Ovary (tissue), 3 donors: ENCODE results near the gene CMIP.

ENCODE experiments used
- POLR2A ChIP-seq: fragments of 450-650 bp; IDR thresholded peaks from one replicate; pipeline ENCODE4 v1.6.1; 2017; ENCODE audit warnings: antibody characterized with exemption, mild to moderate bottlenecking, moderate library complexity
- TF ChIP-seq, protein P1 (sequence below), 3 donors: fragments of 450-650 bp in 2 of 3; fragments of 200-600 bp in 1 of 3; IDR thresholded peaks; one replicate each; pipeline versions ENCODE4 v1.5.1 to v1.8.0; 2016 to 2022; ENCODE audit warnings: antibody characterized with exemption in 3 of 3, mild to moderate bottlenecking in 1 of 3
- donor health status: DM: no; HTN: no; CAD: no.

DNA sequence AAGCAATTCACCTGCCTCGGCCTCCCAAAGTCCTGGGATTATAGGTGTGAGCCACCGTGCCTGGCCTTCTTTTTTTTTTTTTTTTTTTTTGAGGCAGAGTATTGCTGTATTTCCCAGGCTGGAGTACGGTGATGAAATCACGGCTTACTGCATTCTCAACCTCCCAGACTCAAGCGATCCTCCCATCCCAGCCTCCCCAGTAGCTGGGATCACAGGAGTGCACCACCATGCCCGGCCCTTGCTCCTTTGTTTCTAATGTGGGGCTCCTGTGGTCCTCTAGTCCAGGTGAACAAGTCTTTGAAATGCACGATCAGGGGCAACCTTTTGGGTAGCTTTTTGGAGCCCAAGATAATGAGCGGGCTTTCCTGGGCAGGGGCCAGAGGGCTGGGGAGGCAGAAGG is 23.2 kb downstream of the CMIP start:
- TF ChIP-seq, protein P1, sequence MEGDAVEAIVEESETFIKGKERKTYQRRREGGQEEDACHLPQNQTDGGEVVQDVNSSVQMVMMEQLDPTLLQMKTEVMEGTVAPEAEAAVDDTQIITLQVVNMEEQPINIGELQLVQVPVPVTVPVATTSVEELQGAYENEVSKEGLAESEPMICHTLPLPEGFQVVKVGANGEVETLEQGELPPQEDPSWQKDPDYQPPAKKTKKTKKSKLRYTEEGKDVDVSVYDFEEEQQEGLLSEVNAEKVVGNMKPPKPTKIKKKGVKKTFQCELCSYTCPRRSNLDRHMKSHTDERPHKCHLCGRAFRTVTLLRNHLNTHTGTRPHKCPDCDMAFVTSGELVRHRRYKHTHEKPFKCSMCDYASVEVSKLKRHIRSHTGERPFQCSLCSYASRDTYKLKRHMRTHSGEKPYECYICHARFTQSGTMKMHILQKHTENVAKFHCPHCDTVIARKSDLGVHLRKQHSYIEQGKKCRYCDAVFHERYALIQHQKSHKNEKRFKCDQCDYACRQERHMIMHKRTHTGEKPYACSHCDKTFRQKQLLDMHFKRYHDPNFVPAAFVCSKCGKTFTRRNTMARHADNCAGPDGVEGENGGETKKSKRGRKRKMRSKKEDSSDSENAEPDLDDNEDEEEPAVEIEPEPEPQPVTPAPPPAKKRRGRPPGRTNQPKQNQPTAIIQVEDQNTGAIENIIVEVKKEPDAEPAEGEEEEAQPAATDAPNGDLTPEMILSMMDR (IDR thresholded peaks at IDR 0.05): no peak
- no peak for TF ChIP-seq POLR2A
